GM12873 (cell line): ENCODE results near the gene RAD51D.

Experiments used
- CTCF ChIP-seq: IDR thresholded peaks from 2 replicates; pipeline ENCODE4 v1.5.1; 2012; ENCODE audit warnings: low read depth, mild to moderate bottlenecking, moderate library complexity, low read length, control low read depth; ENCODE audit not compliant: insufficient read depth; ENCODE audit errors: missing control alignments

Gene RAD51D

DNA sequence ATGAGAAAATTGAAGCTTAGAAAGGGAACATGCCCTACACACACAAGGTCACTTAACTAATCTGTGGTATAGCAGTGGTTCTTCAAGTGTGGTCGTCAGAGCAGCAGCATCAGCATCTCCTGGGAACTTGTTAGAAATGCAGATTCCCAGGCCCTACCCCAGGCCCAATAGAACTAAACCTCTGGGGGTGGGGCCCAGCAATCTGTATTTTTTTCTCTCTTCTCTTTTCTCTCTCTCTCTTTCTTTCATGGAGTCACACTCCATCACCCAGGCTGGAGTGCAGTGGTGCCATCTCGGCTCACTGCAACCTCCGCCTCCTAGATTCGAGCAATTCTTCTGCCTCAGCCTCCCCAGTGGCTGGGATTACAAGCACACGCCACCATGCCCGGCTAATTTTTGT lies 18.6 kb upstream of the RAD51D start:
- TF ChIP-seq CTCF: no peak

- no peak for TF ChIP-seq CTCF
Measured at GRCh38 chr17:35135322-35135721, 15.7 kb upstream of the RAD51D start.

- no peak for TF ChIP-seq CTCF
Measured at GRCh38 chr17:35132816-35133550, 13.3 kb upstream of the RAD51D start.

DNA sequence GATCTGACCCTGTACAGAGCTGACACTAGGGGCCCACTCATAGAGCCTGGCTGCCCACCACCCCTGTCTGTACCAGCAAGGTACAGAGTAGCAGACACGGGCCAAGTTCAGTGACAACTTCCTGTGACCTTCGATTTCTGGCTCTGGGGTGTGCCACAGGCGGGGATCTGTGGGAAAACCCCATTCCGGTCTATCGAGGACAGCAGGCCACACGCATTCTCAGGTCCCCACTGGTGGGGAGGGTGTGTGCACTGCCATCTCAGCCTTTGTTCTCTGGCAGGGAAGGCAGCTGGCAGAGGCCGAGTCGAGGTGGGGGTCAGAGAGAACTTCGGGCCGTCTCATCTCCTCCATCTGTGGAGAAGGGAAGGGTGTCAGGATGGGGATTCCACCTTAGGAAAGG lies 12.4 kb upstream of the RAD51D start:
- TF ChIP-seq CTCF: no peak

- TF ChIP-seq CTCF: no peak
Measured at GRCh38 chr17:35130392-35130791, 10.7 kb upstream of the RAD51D start.

DNA sequence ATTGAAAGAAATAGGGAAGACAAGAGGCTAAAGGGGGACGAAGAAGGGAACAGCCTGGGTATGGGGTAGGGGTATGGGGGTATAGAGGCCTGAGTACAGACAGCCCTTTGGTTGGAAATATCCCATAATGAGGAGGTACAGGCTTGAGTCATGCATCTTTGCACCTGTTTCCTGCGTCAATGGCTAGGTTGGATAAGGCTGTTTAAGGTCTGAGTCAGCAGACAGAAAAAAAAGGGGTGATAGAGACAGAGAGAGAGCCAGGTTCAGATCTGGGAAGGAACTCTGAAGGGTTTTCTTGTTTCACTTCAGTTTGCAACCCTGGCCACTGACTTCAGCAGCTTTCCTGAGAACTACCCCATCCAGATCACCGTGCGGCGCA lies 10.3 kb upstream of the RAD51D start:
- no peak for TF ChIP-seq CTCF

- no peak for TF ChIP-seq CTCF
Measured at GRCh38 chr17:35129154-35129972, 9.7 kb upstream of the RAD51D start.
